ENCODE data around the gene EBI3.
"Not testable (repeated sequence)": the region's sequence is repeated elsewhere in the genome, so short reads cannot be mapped to it uniquely, and the experiment has no call there.

EBI3 gene

GRCh38 chr19:4217429-4218264 is 11.7 kb upstream of the EBI3 start:
- DNase-seq (ENCODE audit: low read depth) = no peak
- TF ChIP-seq CTCF (IDR thresholded peaks at IDR 0.05; ENCODE audit: control insufficient read depth, extremely low read depth, insufficient read depth) = no peak
- no peak overlapping the region for H3K4me3 ChIP-seq (ENCODE audit: low read depth, low read length)

- DNase-seq (ENCODE audit: low read depth); H3K4me3 ChIP-seq (ENCODE audit: low read depth, low read length): not testable (repeated sequence)
Measured at GRCh38 chr19:4218523-4218922, 10.8 kb upstream of the EBI3 start.

- no peak for TF ChIP-seq CTCF (IDR thresholded peaks at IDR 0.05; ENCODE audit: control insufficient read depth, extremely low read depth, insufficient read depth)
- H3K4me3 ChIP-seq (ENCODE audit: low read depth, low read length) = no peak overlapping the region
- no peak for DNase-seq (ENCODE audit: low read depth)
Measured at GRCh38 chr19:4220188-4220587, 9.1 kb upstream of the EBI3 start.

GRCh38 chr19:4224470-4224869 is 4.9 kb upstream of the EBI3 start:
- no peak for DNase-seq (ENCODE audit: low read depth)
- H3K4me3 ChIP-seq (ENCODE audit: low read depth, low read length) = no peak overlapping the region
- TF ChIP-seq CTCF (IDR thresholded peaks at IDR 0.05; ENCODE audit: control insufficient read depth, extremely low read depth, insufficient read depth) = no peak

- no peak for TF ChIP-seq CTCF (IDR thresholded peaks at IDR 0.05; ENCODE audit: control insufficient read depth, extremely low read depth, insufficient read depth)
- no peak for DNase-seq (ENCODE audit: low read depth)
- no peak overlapping the region for H3K4me3 ChIP-seq (ENCODE audit: low read depth, low read length)
Measured at GRCh38 chr19:4225885-4226284, 3.4 kb upstream of the EBI3 start.

- no peak for TF ChIP-seq CTCF (IDR thresholded peaks at IDR 0.05; ENCODE audit: control insufficient read depth, extremely low read depth, insufficient read depth)
Measured at GRCh38 chr19:4227771-4228170, 1.6 kb upstream of the EBI3 start.

GRCh38 chr19:4228765-4229178 is 551 bp upstream of the EBI3 start:
- TF ChIP-seq CTCF (IDR thresholded peaks at IDR 0.05; ENCODE audit: control insufficient read depth, extremely low read depth, insufficient read depth) = no peak
- H3K4me3 ChIP-seq (ENCODE audit: low read depth, low read length) = no peak overlapping the region
- DNase-seq (ENCODE audit: low read depth) = no peak

More at GRCh38 chr19:4227771-4228170, 1.6 kb upstream of the EBI3 start:
- no peak for DNase-seq (ENCODE audit: low read depth)
- no peak overlapping the region for H3K4me3 ChIP-seq (ENCODE audit: low read depth, low read length)

GRCh38 chr19:4230237-4230636 is 914 bp downstream of the EBI3 start:
- H3K4me3 ChIP-seq (ENCODE audit: low read depth, low read length); DNase-seq (ENCODE audit: low read depth): not testable (repeated sequence)

GRCh38 chr19:4231521-4231920 is 2.2 kb downstream of the EBI3 start:
- DNase-seq (ENCODE audit: low read depth); H3K4me3 ChIP-seq (ENCODE audit: low read depth, low read length): not testable (repeated sequence)

GRCh38 chr19:4232139-4232538 is 2.8 kb downstream of the EBI3 start:
- DNase-seq (ENCODE audit: low read depth); H3K4me3 ChIP-seq (ENCODE audit: low read depth, low read length): not testable (repeated sequence)

Data from LNCaP clone FGC (cell line).